Measurements from ENCODE around the gene CHAF1A.

Gene CHAF1A

DNA sequence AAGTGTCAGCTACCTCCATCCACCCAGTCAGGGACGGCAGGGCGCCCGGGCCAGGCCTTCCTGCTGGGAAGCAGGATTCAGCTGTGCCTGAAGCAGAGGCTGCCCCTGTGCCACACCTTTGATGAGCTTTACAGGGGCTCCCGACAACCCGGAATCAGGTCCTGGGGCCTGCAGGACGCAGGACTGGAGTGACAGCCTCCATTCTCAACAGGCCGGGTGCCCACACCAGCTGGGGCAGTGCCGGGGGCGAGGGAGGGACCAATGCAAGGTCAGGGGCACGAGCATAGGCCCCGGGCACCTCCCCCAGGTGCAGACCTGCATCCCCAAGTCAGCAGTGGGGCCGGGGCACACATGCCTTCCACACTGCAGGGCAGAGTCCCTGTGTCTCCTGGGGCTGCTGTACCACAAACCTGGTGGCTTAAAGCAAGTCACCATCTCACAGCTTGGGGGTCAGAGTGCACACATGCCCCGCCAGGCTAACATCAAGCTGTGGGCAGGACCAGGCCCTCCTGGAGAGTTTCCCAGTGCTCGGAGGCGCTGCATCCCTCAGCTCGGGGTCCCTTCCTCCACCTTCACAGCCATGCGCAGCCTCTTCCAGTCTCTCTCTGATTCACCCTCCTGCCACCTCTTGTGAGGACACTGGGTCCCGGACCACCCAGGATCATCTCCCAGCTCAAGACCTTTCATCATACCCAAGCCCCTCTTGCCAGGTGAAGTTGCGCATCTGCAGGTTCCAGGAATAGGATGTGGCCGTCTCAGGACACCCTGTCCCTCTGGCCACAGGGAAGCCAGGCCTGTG lies 41.7 kb downstream of the CHAF1A start:
- DNase-seq, result no peak

DNA sequence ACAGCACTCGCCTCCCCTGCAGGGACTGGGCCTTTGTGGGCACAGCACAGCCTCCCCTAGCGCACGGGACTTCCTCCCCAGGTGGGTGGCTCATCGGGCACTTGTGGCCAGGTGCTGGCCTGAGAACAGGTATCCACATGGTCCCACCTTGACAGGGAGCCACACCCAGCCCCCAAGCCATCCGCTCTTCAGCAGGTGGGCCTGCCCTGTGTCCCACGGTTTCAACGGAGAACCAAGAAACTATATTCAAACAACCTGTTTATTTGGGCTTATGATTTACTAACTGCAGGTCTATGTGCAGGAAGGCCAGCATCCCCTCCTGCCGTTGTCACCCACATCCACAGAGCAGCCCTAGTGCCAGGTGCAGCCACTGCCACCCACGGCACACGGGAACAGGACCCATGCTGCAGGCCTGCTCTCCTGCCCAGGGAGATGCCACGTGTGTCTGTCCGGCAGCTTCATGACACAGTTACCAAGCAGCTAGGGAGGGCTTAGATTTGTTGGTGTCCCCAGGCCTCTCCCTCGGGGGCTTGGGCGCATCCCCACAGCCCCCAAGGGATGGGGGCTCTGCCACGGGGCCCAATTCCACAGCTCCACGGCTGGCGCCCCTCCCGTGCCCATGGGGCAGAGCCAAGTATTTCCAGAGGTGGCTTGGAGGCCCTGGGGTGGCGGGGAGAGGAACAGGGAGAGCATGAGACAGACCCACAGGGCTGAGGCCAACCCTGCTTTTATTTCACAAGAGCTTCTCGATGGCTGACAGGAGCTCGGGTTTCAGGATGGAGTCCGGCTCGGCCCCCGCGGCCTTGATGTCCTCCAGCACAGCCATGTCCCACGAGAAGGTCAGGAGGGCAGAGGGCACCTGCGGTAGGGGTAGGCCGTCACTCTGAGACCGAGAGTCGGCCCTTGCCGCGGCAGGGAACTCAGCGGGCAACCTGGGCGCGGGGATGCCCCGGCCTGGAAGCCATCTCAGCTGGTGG lies 42.6 kb downstream of the CHAF1A start:
- DNase-seq, result no peak

DNA sequence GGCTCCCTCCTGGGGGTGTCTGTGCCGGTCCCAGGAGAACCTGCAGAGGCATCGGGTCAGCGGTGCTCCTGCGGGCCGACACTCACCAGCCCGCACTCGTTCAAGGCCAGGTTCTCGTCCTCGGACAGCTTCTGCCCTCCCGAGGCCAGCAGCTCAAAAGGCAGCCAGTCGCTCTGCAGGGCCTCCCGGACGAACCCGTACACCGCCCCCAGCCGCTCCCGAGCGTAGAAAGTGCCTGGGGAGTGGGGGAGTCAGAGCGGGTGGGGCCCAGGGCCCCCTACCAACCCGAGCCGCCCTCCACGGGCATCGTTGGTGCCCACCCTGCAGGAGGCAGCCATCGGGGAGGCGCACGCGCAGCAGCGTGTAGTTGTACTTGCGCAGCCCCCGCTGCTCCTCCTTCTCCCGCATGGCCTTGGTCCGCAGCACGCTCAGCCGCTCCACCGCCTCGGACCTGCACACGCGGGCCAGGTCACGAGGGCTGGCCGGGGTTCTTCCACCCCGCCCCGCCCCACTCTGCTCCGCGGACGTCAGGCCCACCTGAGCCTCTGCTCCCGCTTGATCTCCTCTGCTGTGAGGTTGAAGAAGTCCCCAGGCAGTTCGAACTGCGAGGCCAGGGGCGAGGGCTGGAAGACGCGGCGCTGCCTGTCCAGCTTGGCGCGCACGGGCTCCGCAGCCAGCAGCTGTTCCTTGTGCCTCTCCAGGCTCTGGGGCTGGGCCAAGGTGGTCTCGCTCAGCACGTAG lies 43.7 kb downstream of the CHAF1A start:
- DNase-seq, result no peak

- DNase-seq, result no peak
Observed at GRCh38 chr19:4446704-4447200, 44.3 kb downstream of the CHAF1A start.

- no peak for DNase-seq
Observed at GRCh38 chr19:4447327-4448146, 45.1 kb downstream of the CHAF1A start.

GRCh38 chr19:4448147-4448985 lies 45.9 kb downstream of the CHAF1A start:
- no peak for DNase-seq

- no peak for DNase-seq
Observed at GRCh38 chr19:4449022-4449638, 46.7 kb downstream of the CHAF1A start.

DNA sequence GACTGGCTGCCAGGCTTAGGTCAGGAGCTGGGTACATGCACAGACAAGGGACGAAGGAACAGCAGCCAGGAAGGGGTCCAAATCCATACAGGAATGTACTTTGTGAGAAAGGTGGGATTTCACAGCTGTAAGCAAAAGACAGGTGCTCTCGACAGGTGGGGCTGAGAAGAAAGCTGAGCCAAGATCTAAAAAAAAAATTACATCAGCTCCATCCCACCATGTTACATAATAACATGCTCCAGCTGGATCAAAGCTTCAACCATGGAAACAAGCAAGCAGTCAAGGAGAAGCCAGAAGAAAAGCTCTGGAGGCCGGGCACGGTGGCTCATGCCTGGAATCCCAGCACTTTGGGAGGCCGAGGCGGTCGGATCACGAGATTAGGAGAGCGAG lies 47.2 kb downstream of the CHAF1A start:
- DNase-seq, result no peak

GRCh38 chr19:4452230-4452990 lies 50.0 kb downstream of the CHAF1A start:
- DNase-seq, result no peak

- no peak for DNase-seq
Observed at GRCh38 chr19:4453232-4454179, 51.1 kb downstream of the CHAF1A start.

GRCh38 chr19:4454747-4455718 lies 52.6 kb downstream of the CHAF1A start:
- DNase-seq, result no peak

GRCh38 chr19:4455719-4456475 lies 53.5 kb downstream of the CHAF1A start:
- DNase-seq, result no peak

- DNase-seq, result no peak
Observed at GRCh38 chr19:4456476-4456842, 54.0 kb downstream of the CHAF1A start.

- DNase-seq, result peak; percentile 40
Observed at GRCh38 chr19:4456843-4457653, 54.6 kb downstream of the CHAF1A start.

DNA sequence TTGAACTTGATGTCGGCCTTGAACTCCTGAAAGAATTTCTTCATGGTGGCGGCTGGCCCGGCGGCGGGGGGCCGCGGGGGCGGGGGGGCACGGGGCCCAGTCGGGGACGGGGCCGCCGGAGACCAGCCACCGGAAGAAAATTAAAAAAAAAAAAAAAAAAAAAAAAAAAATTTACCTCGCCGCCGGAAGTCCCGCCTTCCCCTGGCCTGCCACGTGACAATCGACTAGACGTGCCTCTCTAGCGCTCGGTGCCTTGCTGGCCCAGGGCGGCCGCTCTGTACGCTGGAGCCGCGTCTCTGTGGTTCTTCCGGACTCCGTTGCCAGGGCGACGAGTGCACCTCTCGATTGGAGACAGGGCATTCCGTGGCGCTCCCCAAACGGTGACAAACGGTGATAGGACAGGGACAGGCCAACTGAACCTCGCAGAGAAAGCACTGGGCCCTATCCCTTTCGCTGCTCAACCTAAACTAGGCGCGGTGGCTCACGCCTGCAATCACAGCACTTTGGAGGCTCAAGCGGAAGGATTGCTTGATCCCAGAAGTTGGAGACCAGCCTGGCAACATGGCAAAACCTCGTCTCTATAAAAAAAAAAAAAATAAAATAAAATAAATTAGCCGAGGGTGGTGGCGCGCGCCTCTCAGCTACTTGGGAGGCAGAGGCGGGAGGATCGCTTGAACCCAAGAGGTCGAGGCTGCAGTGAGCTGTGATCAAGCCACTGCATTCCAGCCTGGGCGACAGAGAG lies 55.4 kb downstream of the CHAF1A start, which contains the start of gene UBXN6:
UBXN6 (minus strand) TSS at position 141 of the 742 bp plus-strand sequence; CDS start at position 44, 97 bp downstream.
- DNase-seq, result peak; percentile 86

All from activated gamma-delta T cell (primary cell).